ENCODE data around the gene SPA17. TPM values are rescaled to one million over a fixed set of nuclear protein-coding genes. Genes with fewer than 3 reads are reported as not detected.

The SPA17 gene
- total RNA-seq, 1 donor from 2014 or later: 6.2 TPM

DNA sequence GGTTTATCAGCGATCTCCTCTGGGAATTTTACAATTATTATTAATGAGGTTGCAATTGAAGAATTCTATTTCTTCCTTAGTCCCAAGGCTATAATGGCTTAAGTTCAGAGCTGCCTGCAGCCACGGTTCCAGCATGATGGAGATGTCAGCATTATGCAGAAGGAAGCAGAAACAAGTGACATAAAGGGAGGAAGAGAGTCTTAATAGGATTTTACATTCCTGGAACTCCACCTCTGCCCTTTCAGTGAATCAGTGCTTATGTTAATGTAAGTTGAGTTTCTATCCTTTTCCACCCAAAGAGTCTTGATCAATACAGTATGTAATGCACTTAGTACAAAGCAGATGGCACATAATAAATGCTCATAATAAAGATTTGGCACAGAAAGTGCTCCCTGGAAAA is 54.4 kb downstream of the SPA17 start:
- Histone ChIP-seq H4K20me1 (ENCODE audit: insufficient read depth, low read length) (no peaks in the 10 kb centered on the region), H3K9ac (ENCODE audit: low read length) (no peak overlapping the region), H3K27ac (ENCODE audit: low read depth, low read length) (no peak overlapping the region), H2AFZ (ENCODE audit: low read depth, low read length) (no peak overlapping the region), H3K4me3 (ENCODE audit: insufficient read depth, low read depth, low read length) (no peak overlapping the region), H3K9me3 (ENCODE audit: insufficient read depth, low read depth, low read length) (no peaks in the 10 kb centered on the region), H3K27me3 (ENCODE audit: insufficient read depth, low read length) (peaks cover 5% of the 10 kb centered on the region), H3K4me1 (ENCODE audit: insufficient read depth, low read length) (peaks cover 13% of the 10 kb centered on the region), H3K4me2 (ENCODE audit: low read length) (no peak overlapping the region), H3K36me3 (ENCODE audit: insufficient read depth, low read length) (no peaks in the 10 kb centered on the region), H3K79me2 (ENCODE audit: insufficient read depth, low read length) (no peaks in the 10 kb centered on the region)
- DNase-seq (ENCODE audit: low read depth): no peak
- Mint-ChIP-seq H3K4me1 (ENCODE audit: low read depth, unreplicated experiment) (peaks cover 24% of the 10 kb centered on the region), H3K27ac (ENCODE audit: unreplicated experiment) (no peak overlapping the region), H3K4me3 (ENCODE audit: unreplicated experiment) (no peak overlapping the region), H3K36me3 (ENCODE audit: low read depth, unreplicated experiment) (no peaks in the 10 kb centered on the region), H3K27me3 (ENCODE audit: low read depth, unreplicated experiment) (peaks cover 18% of the 10 kb centered on the region), H3K9me3 (ENCODE audit: unreplicated experiment) (peaks cover 2% of the 10 kb centered on the region)
- TF ChIP-seq CTCF (IDR thresholded peaks at IDR 0.05; ENCODE audit: insufficient read depth, low read depth, low read length) (no peak), EZH2 (IDR thresholded peaks at IDR 0.05; ENCODE audit: insufficient read depth, low read length) (no peak)
- FAIRE-seq: no peak

GRCh38 chr11:124729571-124729970 is 55.9 kb downstream of the SPA17 start:
- DNase-seq (ENCODE audit: low read depth): no peak
- Histone ChIP-seq H3K27me3 (ENCODE audit: insufficient read depth, low read length) (peaks cover 2% of the 10 kb centered on the region), H4K20me1 (ENCODE audit: insufficient read depth, low read length) (no peaks in the 10 kb centered on the region), H3K79me2 (ENCODE audit: insufficient read depth, low read length) (no peaks in the 10 kb centered on the region), H3K4me1 (ENCODE audit: insufficient read depth, low read length) (peaks cover 13% of the 10 kb centered on the region), H3K27ac (ENCODE audit: low read depth, low read length) (no peak overlapping the region), H2AFZ (ENCODE audit: low read depth, low read length) (no peak overlapping the region), H3K9me3 (ENCODE audit: insufficient read depth, low read depth, low read length) (no peaks in the 10 kb centered on the region), H3K36me3 (ENCODE audit: insufficient read depth, low read length) (no peaks in the 10 kb centered on the region), H3K4me2 (ENCODE audit: low read length) (no peak overlapping the region), H3K9ac (ENCODE audit: low read length) (no peak overlapping the region), H3K4me3 (ENCODE audit: insufficient read depth, low read depth, low read length) (no peak overlapping the region)
- H3K36me3 Mint-ChIP-seq (ENCODE audit: low read depth, unreplicated experiment): no peaks in the 10 kb centered on the region
- no peak for FAIRE-seq
- H3K4me1 Mint-ChIP-seq (ENCODE audit: low read depth, unreplicated experiment): peaks cover 22% of the 10 kb centered on the region
- no peak overlapping the region for H3K4me3 Mint-ChIP-seq (ENCODE audit: unreplicated experiment)
- peaks cover 20% of the 10 kb centered on the region for H3K27me3 Mint-ChIP-seq (ENCODE audit: low read depth, unreplicated experiment)
- no peaks in the 10 kb centered on the region for H3K9me3 Mint-ChIP-seq (ENCODE audit: unreplicated experiment)
- no peak for TF ChIP-seq CTCF (IDR thresholded peaks at IDR 0.05; ENCODE audit: insufficient read depth, low read depth, low read length)
- no peak for TF ChIP-seq EZH2 (IDR thresholded peaks at IDR 0.05; ENCODE audit: insufficient read depth, low read length)
- H3K27ac Mint-ChIP-seq (ENCODE audit: unreplicated experiment): no peak overlapping the region

GRCh38 chr11:124732230-124732629 is 58.5 kb downstream of the SPA17 start:
- DNase-seq (ENCODE audit: low read depth): no peak
- Histone ChIP-seq H3K9me3 (ENCODE audit: insufficient read depth, low read depth, low read length) (no peaks in the 10 kb centered on the region), H3K27ac (ENCODE audit: low read depth, low read length) (no peak overlapping the region), H3K79me2 (ENCODE audit: insufficient read depth, low read length) (no peaks in the 10 kb centered on the region), H2AFZ (ENCODE audit: low read depth, low read length) (no peak overlapping the region), H3K27me3 (ENCODE audit: insufficient read depth, low read length) (peaks cover 9% of the 10 kb centered on the region), H4K20me1 (ENCODE audit: insufficient read depth, low read length) (no peaks in the 10 kb centered on the region), H3K4me2 (ENCODE audit: low read length) (no peak overlapping the region), H3K36me3 (ENCODE audit: insufficient read depth, low read length) (no peaks in the 10 kb centered on the region), H3K9ac (ENCODE audit: low read length) (no peak overlapping the region), H3K4me1 (ENCODE audit: insufficient read depth, low read length) (no peaks in the 10 kb centered on the region), H3K4me3 (ENCODE audit: insufficient read depth, low read depth, low read length) (no peak overlapping the region)
- no peaks in the 10 kb centered on the region for H3K9me3 Mint-ChIP-seq (ENCODE audit: unreplicated experiment)
- peaks cover 41% of the 10 kb centered on the region for H3K27me3 Mint-ChIP-seq (ENCODE audit: low read depth, unreplicated experiment)
- no peak overlapping the region for H3K4me3 Mint-ChIP-seq (ENCODE audit: unreplicated experiment)
- no peaks in the 10 kb centered on the region for H3K36me3 Mint-ChIP-seq (ENCODE audit: low read depth, unreplicated experiment)
- no peak overlapping the region for H3K27ac Mint-ChIP-seq (ENCODE audit: unreplicated experiment)
- peaks cover 5% of the 10 kb centered on the region for H3K4me1 Mint-ChIP-seq (ENCODE audit: low read depth, unreplicated experiment)
- no peak for TF ChIP-seq EZH2 (IDR thresholded peaks at IDR 0.05; ENCODE audit: insufficient read depth, low read length)
- no peak for TF ChIP-seq CTCF (IDR thresholded peaks at IDR 0.05; ENCODE audit: insufficient read depth, low read depth, low read length)
- FAIRE-seq: no peak

Measured in astrocyte (in vitro differentiated cells and primary cell).